ENCODE data around the gene TMEM45A. TPM values are rescaled to one million over a fixed set of nuclear protein-coding genes. Genes with fewer than 3 reads are reported as not detected.
A peak's percentile ranks its signal among the peaks of the same experiment; 100 is the strongest.
"Not testable (repeated sequence)": the region's sequence is repeated elsewhere in the genome, so short reads cannot be mapped to it uniquely, and the experiment has no call there.

TMEM45A gene
- 13.1 TPM for total RNA-seq

DNA sequence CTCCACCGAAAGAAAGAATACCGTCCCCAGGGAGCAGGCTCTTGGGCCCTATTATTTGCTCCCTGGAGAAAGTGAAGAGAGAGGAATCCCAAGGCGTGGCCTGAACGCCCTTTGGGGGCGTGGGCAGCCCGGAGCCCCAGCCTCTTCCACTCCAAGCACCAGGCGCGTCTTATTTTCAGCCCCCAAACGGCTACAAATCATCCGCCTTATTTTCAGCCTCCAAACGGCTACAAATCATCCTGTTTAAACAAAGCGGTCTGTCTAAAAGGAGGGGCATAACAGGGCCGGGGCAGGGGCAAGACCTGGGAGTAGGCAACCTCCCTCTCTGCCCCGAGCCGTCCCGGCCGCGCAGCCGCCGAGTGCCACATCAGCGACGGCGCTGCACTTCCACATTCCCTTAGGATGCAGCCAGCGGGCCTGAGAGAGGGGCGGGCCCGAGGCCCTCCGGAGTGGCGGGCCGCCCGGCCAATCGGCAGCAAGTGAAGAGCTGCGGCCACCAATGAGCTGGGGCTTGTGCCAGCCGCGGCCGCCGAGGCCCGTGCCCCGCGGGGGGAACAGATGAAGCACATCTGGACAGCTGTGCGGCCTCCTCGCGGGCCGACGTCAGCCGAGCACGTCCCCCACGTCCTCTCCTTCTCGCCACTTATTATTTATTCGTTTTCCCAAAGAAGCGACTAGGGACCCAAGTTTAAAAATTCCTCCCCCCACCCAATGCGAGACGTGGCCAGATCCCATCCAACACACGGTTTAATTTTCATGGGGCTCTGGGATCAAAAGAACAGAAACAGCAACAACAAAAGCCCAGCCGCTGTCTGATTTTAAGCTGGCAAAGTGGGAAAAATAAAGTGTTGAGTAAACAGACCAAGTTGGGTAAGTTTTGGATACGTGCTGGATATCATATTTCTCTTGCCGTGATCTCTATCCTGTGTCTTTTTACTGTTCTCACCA lies at the start of gene TMEM45A:
TMEM45A (plus strand) TSS at position 561 of the 948 bp plus-strand sequence. CDS start 62,593 bp downstream, outside the sequence.
- DNase-seq (ENCODE audit: low spot score) = peak; percentile 96

DNA sequence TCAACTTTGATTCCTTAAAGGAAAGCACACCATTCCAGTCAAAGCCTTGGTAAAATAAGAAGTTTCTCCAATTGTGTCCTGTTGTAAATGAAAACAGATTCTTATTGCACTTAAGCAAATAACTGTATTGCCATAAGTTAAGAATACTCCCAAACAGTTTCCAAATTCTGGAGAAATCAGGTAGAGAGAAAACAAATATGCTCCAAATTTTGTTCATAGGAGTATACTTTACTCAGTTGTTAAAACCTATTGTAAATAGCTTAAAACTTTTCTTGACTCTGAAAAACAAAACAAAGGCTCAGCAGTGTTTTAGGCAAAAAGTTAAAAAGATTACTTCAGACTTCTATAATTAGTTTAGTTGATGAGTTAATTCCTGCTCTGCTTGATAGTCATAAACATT lies 48.7 kb upstream of the TMEM45A start:
- no peak for DNase-seq (ENCODE audit: low spot score)

DNA sequence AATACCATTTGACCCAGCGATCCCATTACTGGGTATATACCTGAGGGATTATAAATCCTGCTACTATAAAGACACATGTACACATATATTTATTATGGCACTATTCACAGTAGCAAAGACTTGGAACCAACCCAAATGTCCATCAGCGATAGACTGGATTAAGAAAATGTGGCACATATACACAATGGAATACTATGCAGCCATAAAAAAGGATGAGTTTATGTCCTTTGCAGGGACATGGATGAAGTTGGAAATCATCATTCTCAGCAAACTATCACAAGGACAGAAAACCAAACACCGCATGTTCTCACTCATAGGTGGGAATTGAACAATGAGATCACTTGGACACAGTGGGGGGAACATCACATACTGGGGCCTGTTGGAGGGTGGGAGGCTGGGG lies 45.4 kb upstream of the TMEM45A start:
- DNase-seq (ENCODE audit: low spot score) = not testable (repeated sequence)

DNA sequence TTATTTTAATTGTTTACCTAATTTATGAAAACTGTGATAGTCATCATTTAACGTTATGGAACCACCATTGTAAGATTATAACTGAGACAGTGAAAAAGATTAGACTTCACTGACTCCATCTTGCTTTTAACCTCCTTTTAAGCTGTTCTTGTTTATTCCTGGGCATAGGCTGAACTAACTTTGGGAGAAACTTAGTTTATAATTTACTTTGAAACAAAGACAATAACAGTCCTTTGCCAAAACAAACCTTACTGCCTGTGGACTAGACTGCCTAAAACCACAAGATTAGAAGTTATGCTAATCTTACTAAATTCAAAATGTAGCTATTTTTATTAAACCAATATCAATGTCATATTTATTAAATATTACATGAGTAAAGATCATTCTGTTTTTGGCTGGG lies 44.3 kb upstream of the TMEM45A start:
- no peak for DNase-seq (ENCODE audit: low spot score)

GRCh38 chr3:100449214-100449613 lies 43.2 kb upstream of the TMEM45A start:
- no peak for DNase-seq (ENCODE audit: low spot score)

DNA sequence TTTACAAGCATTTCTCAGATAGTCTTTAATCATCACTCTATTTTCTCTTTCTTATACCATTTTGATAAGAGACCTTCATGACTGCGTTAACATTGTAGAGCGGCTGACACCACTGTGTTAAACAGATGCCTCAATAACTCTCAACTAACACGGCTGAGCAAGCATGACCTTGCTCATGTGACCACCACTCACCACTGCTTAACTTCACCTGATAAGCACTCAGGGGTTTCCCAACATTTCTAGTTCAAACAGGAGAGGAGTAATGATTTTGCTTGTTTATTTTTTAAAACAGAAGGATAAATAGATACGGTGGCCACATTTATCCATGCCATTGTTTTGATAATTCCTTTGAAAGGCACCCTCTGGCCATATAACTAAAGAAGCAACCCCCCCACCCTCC lies 37.7 kb upstream of the TMEM45A start:
- DNase-seq (ENCODE audit: low spot score) = no peak

DNA sequence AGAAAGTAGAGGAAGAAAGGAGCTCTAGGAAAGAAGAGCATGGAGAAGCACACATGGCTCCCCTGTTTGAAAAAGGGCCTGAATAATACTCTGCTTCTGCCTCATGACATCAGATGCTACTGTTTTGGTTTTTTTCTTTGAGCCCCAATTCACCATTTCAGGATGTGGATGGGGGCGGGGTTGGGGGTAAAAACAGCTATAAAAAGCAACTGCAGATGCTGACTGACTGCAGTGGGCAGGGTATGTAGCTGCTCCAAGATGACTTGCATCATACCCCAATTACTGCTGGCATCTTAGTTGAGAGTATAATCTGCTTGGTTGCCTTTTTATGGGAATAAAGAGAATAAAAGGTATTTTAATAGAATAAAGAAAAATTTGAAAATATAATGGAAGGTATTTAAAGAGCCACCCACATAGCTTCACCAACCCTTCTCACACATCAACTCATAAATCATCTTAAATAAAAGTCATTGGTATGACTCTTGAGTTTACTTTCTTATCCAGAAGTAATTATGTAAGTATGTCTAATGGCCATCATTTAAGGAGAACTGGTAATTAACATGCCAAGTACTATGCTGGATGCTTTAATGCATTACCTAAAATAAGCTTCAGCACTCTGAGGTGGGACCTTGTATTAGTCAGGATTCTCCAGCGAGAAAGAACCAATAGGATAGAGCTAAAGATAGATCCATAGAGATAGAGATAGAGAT lies 36.4 kb upstream of the TMEM45A start:
- DNase-seq (ENCODE audit: low spot score) = no peak

- no peak for DNase-seq (ENCODE audit: low spot score)
Measured at GRCh38 chr3:100456745-100457144, 35.7 kb upstream of the TMEM45A start.

GRCh38 chr3:100457811-100458210 lies 34.6 kb upstream of the TMEM45A start:
- DNase-seq (ENCODE audit: low spot score) = no peak

GRCh38 chr3:100458814-100459213 lies 33.6 kb upstream of the TMEM45A start:
- DNase-seq (ENCODE audit: low spot score) = no peak

DNA sequence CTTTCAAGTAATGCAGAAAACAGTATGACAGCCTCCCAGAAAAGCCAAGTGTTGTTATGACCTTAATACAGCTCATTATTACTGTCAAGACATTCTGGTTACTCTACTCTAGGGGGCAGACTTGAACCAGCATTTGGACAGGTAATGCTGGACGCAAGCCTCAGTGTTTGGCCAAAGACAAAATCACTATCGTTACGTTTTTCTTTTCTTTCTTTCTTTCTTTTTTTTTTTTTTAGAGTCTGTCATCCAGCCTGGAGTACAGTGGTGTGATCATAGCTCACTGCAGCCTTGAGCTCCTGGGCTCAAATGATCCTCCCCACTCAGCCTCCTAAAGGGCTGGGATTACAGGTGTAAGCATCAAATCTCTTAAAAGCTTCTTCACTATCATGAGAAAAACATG lies 29.4 kb upstream of the TMEM45A start:
- peak; percentile 33 for DNase-seq (ENCODE audit: low spot score)

DNA sequence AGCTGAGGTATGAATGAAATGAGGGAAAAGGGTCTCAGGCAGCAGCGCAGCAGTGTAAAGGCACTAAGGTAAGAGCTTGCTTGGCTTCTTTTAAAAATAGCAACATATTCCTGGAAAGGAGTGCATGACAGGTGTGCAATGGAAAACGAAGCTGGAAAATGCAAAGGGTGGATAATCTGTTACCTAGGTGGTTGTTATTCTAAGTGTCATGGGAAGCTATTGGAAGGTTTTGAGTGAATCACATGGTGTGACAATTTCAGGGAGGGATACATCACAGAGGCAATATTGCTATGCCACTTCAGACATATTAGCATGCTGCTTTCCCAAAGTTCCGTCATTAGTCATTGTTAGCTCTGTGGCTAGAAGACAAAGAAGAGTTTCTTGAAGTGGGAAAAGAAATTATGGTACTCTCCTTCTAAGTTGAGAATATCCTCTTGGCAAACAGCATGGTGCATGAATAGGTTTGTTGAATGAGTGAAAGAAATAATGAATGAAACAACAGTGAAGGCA lies 28.7 kb upstream of the TMEM45A start:
- no peak for DNase-seq (ENCODE audit: low spot score)

- DNase-seq (ENCODE audit: low spot score) = no peak
Measured at GRCh38 chr3:100465892-100466777, 26.3 kb upstream of the TMEM45A start.

GRCh38 chr3:100467133-100467532 lies 25.3 kb upstream of the TMEM45A start:
- no peak for DNase-seq (ENCODE audit: low spot score)

- no peak for DNase-seq (ENCODE audit: low spot score)
Measured at GRCh38 chr3:100468676-100469075, 23.7 kb upstream of the TMEM45A start.

- DNase-seq (ENCODE audit: low spot score) = no peak
Measured at GRCh38 chr3:100470951-100471350, 21.5 kb upstream of the TMEM45A start.

DNA sequence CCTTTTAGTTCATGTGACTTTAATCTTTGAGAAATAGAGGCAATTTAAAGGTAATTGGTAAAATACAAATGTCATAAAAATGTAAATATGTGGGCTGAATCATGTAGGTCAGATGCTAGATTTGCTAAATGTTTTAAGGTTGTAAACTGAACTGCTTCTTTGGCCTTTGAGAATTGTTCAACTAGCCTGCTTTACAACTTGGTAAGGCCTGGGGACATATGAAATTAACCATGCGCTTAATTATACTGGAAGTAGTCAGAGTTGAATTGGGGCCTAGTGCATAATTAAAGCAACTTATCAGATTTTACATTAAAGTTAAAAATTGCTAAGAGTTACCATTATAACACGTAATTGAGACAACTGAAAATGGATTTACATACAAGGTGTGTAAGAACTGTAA lies 21.0 kb upstream of the TMEM45A start:
- no peak for DNase-seq (ENCODE audit: low spot score)

DNA sequence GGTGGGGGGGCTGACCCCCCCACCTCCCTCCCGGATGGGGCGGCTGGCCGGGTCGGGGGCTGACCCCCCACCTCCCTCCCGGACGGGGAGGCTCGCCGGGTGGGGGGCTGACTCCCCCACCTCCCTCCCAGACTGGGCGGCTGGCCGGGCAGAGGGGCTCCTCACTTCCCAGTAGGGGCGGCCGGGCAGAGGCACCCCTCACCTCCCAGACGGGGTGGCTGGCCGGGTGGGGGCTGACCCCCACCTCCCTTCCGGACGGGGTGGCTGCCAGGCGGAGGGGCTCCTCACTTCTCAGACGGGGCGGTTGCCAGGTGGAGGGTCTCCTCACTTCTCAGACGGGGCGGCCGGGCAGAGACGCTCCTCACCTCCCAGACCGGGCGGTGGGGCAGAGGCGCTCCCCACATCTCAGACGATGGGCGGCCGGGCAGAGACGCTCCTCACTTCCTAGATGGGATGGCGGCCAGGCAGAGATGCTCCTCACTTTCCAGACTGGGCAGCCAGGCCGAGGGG lies 14.5 kb upstream of the TMEM45A start:
- DNase-seq (ENCODE audit: low spot score) = not testable (repeated sequence)

DNA sequence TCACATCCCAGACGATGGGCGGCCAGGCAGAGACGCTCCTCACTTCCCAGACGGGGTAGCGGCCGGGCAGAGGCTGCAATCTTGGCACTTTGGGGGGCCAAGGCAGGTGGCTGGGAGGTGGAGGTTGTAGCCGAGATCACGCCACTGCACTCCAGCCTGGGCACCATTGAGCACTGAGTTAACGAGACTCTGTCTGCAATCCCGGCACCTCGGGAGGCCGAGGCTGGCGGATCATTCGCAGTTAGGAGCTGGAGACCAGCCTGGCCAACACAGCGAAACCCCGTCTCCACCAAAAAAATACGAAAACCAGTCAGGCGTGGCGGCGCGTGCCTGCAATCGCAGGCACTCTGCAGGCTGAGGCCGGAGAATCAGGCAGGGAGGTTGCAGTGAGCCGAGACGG lies 13.9 kb upstream of the TMEM45A start:
- not testable (repeated sequence) for DNase-seq (ENCODE audit: low spot score)

DNA sequence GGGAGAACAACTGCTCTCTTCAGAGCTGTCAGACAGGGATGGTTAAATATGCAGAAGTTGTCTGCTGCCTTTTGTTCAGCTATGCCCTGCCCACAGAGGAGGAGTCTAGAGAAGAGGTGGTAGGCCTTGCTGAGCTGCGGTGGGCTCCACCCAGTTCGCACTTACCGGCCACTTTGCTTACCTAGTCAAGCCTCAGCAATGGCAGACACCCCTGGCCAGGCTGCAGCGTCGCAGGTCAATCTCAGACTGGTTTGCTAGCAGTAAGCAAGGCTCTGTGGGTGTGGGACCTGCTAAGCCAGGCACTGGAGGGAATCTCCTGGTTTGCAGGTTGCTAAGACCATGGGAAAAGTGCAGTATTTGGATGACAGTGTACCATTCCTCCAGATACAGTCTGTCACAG lies 12.3 kb upstream of the TMEM45A start:
- DNase-seq (ENCODE audit: low spot score) = no peak

GRCh38 chr3:100482176-100482575 lies 10.2 kb upstream of the TMEM45A start:
- no peak for DNase-seq (ENCODE audit: low spot score)

Data from mucosa of gallbladder (tissue), 1 donor.